HG03095 (cell line): ENCODE data around the gene PERCC1.

ENCODE experiments used
- ATAC-seq: cut with Tn5 transposase; IDR thresholded peaks from one replicate; pipeline ENCODE4 v1.9.1; 2021; ENCODE audit warnings: moderate library complexity; ENCODE audit not compliant: unreplicated experiment

PERCC1 gene

GRCh38 chr16:1448536-1449116 lies 17.7 kb downstream of the PERCC1 start:
- no peak for ATAC-seq

- ATAC-seq = no peak
Measured at GRCh38 chr16:1449201-1449788, 18.4 kb downstream of the PERCC1 start.

GRCh38 chr16:1450218-1450617 lies 19.3 kb downstream of the PERCC1 start:
- ATAC-seq = no peak

- no peak for ATAC-seq
Measured at GRCh38 chr16:1450841-1451240, 20.0 kb downstream of the PERCC1 start.

DNA sequence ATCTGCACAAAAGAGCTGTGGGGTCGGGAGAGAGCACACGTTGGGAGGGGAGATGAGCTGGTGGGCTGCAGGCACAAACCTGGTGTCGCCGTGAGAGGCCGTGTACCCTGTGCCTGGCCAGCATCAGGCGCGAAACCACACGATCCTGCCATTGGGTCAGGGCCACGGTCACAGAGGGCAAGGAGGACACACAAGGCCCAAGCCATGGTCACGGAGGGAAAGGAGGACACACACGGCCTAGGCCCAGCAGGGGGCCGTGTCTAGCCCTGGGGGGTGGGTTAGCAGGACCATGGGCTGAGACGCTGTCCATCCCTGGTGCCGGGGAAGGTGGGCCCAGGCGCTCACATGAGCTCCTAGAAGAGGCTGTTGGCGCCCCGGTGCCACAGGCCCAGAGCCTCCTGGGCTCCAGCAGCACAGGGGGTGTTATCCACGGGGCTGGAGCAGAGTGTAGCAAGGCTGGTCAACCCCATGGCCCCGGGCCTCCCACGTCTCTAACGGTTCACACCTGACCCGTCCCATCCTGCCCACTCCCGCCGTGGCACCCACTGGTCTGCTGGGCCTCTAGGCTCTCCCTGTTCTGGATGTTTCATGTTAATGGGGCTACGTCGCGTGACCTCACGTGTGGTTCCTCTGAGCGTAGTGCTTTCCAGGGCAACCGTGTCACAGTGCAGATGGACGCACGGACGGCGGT lies 21.0 kb downstream of the PERCC1 start:
- ATAC-seq = no peak

DNA sequence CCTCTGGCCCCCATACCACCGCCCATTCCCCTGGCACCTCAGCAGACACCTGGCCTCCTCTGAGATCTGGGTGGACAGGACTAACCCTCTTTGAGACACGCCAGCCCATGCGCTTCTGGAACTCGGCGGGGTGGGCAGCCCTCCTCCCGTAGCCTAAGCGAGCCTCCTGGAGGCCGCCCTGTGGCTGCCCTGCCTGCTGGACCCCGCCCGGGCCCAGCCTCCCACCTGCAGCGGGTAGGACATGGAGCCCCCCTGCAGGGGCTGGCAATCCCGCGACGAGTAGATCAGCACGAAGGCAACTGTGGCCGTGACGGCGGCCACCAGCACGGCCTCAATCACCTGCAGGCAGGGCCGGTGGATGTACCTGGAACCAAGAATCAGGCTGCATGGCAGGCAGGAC lies 21.7 kb downstream of the PERCC1 start:
- ATAC-seq = no peak

DNA sequence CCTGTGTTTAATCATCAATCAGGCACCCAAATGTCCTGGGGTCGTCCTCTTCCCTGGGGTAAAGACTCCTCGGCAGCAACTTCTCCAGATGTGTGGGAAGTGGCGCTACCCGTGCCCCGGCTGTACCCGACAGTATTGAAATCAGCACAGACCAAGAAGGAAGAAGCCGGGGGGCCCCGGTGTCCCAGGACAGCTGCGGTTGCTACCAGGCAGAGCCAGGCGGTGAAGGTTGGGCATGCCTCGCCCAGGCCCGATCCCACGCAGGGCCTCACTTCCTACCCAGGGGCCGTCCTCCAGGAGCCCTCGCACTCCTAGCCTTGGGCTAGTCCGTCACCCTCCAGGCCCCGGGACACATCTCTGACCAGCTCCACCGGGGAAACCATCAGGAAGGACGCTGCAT lies 22.4 kb downstream of the PERCC1 start:
- no peak for ATAC-seq

DNA sequence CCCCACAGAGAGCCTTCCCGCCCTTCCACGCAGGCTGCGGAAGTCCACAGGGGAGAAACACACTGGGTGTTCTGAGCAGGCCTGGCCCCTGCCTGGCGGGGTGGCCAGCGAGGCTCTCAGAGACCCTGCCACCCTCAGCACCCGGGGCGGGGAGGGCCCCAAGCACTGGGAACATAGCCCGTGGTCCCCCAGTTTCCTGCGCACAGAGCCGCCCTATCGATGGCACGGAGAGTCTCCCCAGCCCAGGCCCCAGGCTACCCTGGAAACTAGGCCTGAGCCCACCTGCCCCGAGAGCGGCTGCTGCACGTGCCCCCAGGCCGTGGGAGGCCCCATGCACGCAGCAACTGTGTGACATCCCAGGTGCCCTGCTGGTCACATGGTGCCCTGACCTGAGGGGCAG lies 23.7 kb downstream of the PERCC1 start:
- ATAC-seq = no peak

DNA sequence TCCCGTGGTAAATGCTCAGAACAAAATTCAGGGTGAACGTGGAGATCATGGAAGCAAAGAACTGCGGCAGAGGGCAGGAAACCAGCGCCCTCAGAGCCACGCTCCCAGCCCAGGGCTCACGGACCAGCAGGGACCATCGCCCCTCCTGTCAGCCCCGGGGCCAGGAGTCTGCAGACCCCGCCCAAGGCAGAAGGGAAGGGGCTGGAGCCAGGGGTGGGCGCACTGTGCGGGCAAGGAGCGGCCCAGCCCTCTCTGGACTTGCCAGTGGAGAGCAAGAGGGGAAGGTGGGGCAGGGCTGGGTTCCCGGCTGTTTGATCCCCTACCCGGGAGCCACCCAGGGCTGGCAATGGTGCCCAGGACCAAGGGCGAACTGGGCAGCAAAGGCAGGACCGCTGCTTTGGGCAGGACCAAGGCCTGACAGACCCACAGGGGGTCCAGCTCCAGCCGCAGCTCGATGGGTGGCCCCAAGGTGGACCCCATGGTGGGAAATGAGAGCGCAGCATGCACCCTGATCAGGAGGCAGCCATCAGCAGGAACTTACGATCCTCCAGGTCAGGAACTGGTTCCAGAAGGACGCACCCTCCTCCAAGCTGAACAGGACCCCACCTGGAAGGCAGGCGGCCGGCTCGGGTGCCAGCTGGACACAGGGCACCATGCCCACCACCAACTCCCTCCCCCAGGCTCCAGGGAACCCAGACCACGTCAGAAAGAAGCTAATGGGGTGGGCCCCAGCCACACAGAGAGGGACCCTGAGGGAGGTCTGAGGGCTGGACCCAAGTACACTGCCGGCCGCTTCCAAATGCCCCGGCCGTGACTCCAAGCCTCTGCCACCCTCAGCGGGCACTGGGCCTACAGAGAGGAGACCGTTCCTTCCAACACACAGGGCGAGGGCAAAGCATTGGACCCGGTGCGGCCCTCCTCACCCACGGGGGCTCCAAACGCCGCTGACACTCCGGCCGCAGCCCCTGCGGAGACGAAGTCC lies 24.6 kb downstream of the PERCC1 start:
- ATAC-seq = no peak

GRCh38 chr16:1456951-1457350 lies 26.1 kb downstream of the PERCC1 start:
- ATAC-seq = no peak

GRCh38 chr16:1457489-1458245 lies 26.8 kb downstream of the PERCC1 start:
- no peak for ATAC-seq

GRCh38 chr16:1458336-1458976 lies 27.6 kb downstream of the PERCC1 start:
- no peak for ATAC-seq

DNA sequence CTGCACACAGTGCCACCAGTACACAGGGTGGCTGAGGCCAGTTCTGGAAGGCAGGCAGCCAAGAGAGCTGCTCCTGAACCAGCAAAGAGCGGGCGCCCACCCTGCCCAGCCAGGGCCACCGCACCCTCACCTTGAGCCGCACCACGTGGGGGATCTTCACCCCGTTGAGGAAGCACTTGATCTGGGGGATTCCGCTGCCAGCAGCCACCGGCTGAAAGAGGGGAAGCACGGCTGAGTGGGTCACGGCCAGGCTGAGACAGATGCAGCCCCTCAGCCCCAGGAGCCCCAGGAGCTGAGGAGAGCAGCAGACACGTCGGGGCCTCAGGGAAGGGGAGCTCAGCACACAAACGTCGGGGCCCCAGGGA lies 28.1 kb downstream of the PERCC1 start:
- ATAC-seq = no peak

DNA sequence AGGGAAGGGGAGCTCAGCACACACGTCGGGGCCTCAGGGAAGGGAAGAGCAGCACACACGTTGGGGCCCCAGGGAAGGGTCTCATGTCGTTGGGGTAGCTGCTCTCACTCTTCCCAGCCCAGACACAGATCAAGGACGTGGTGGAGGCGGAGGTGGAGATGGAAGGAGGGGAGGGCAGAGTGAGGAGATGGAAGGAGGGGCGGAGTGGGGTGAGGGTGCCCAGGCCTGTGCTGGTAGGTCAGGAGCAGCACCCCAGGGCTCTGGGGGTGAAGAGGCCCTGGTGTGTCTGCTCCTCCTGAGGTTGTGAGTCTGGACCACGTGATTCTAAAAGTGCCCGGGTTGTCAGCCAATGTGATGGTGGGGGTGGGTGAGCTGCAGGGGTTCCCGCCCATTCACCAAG lies 29.1 kb downstream of the PERCC1 start:
- no peak for ATAC-seq

- no peak for ATAC-seq
Measured at GRCh38 chr16:1460602-1461138, 29.8 kb downstream of the PERCC1 start.

DNA sequence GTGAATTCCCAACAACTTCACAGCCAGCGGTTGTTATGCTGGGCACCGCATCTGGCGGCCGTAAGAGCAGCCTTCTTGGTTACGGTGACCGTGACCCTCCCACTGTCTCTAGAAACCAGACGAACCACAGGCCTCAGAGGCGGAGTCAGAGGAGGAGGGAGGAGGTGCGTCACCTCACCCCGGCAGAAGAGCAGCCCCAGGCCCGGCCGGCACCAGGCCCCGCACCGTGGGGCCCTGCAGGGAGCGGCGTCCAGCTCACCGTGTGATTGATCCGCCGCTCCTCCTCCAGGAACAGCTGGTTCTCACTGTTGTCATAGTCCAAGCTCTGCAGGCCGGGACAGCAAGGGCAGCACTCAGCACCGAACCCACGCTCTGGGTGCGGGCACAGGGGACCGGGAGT lies 30.3 kb downstream of the PERCC1 start:
- no peak for ATAC-seq

GRCh38 chr16:1464196-1464893 lies 33.5 kb downstream of the PERCC1 start:
- no peak for ATAC-seq

- ATAC-seq = no peak
Measured at GRCh38 chr16:1464894-1465566, 34.2 kb downstream of the PERCC1 start.

DNA sequence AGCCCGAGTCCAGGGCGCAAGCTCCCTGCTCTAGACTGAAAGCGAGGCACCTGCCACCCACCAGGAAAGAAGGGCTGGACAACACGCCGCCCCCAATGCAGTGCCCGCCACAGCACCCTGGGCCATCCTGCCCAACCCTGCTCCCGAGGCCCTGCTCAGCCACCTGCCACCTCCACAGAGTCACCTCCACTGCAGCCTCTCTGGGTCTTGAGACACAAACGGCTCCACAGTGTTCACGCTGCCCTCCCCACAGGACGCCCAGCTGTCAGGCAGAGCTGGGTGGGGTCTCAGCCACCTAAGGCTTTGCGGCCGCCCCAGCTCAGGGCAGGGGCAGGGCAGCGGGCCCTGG lies 34.7 kb downstream of the PERCC1 start:
- no peak for ATAC-seq
